Heart right ventricle (tissue), 16 donors: ENCODE data around the gene PHF10. TPM values are rescaled to one million over a fixed set of nuclear protein-coding genes. Genes with fewer than 3 reads are reported as not detected.
A peak's percentile ranks its signal among the peaks of the same experiment; 100 is the strongest.

Experiments used
- ATAC-seq, 8 donors: fragments of 200-7000 bp; cut with Tn5 transposase; one replicate each; pipeline ENCODE4 v1.9.1; 2020; ENCODE audit warnings: mild to moderate bottlenecking in 8 of 8, moderate library complexity in 8 of 8, moderate number of reproducible peaks in 1 of 8
- DNase-seq, 2 donors: peaks; one replicate each; pipeline ENCODE4 v3.0.0-alpha.2; 2020
- H3K27ac ChIP-seq, 10 donors: fragments of 200-600 bp; sonication (generic) in 2 of 10; one replicate each; pipeline versions ENCODE4 v1.5.0 to v1.8.0; 2020 to 2022; ENCODE audit warnings: mild to moderate bottlenecking in 3 of 10
- H3K27me3 ChIP-seq, 7 donors: fragments of 200-600 bp; one replicate each; pipeline ENCODE4 v1.8.0; 2021 to 2022; ENCODE audit warnings: mild to moderate bottlenecking in 2 of 7
- H3K36me3 ChIP-seq, 9 donors: fragments of 200-600 bp; sonication (generic) in 1 of 9; one replicate each; pipeline versions ENCODE4 v1.5.0 to v1.8.0; 2020 to 2022; ENCODE audit warnings: mild to moderate bottlenecking in 2 of 9
- H3K4me1 ChIP-seq, 9 donors: fragments of 200-600 bp; sonication (generic) in 1 of 9; one replicate each; pipeline versions ENCODE4 v1.5.0 to v1.8.0; 2020 to 2022; ENCODE audit warnings: mild to moderate bottlenecking in 4 of 9
- H3K4me3 ChIP-seq, 10 donors: fragments of 200-600 bp; sonication (generic) in 2 of 10; one replicate each; pipeline versions ENCODE4 v1.5.0 to v1.8.0; 2020 to 2022; ENCODE audit warnings: mild to moderate bottlenecking in 7 of 10, moderate library complexity in 2 of 10
- H3K9me3 ChIP-seq, 11 donors: fragments of 200-600 bp in 10 of 11; sonication (generic) in 2 of 11; one replicate each; pipeline versions ENCODE4 v1.5.0 to v1.8.0; 2013 to 2022; ENCODE audit warnings: mild to moderate bottlenecking in 2 of 11, control low read depth in 1 of 11, moderate library complexity in 1 of 11
- WGBS, 2 donors: extraction: QIAGEN DNeasy Blood & Tissue Kit; methylation state at CpG; one replicate each; pipeline ENCODE4 v1.1.7; 2013; ENCODE audit warnings: inconsistent platforms in 1 of 2; 5-methylcytosine and 5-hydroxymethylcytosine counted together
- intact Hi-C, 10 donors: fragments of 100-400 bp; cut with DNase I; formaldehyde crosslinking; loops; one replicate each; pipeline versions ENCODE4 v1.11.1 to v1.14.2; 2022
- polyA plus RNA-seq, 2 donors: library from polyadenylated mRNA; stranded (reverse); fragments of 200-250 nt; gene quantifications; one replicate each; pipeline ENCODE4 v1.2.3, GENCODE V29; 2013
- total RNA-seq, 10 donors: library from RNA; stranded (reverse); fragmentation: NEBNext Ultra II Directional in 3 of 10; extraction: Animal tissue kit (Norgen Biotek cat#: 25700) in 3 of 10; gene quantifications; one replicate each; pipeline versions ENCODE4 v1.2.1 to v1.2.4, GENCODE V29; 2021 to 2023
- TF ChIP-seq, protein P1 (sequence below), 9 donors: fragments of 200-600 bp; sonication (generic) in 2 of 9; IDR thresholded peaks; one replicate each; pipeline versions ENCODE4 v1.5.0 to v1.8.0; 2021 to 2022; ENCODE audit warnings: antibody characterized with exemption in 9 of 9, mild to moderate bottlenecking in 5 of 9, moderate library complexity in 1 of 9
- donor health status: Arrhythmogenic right ventricular cardiomyopathy.
- donor health status: ischemic (EF 13 %, LVEDD 7.1; RV severe dilation, severe dysfunction).
- donor health status: healthy with polysubstance abuse.
- donor health status: DM: no; HTN: yes; CAD: no.
- donor health status: DM: no; HTN: no; CAD: no.
- donor health status: ischemic (EF 25% LVEDD 6.9; RV normal size, moderate dysfunction).
- donor health status: ischemic (EF 25% LVEDD 5.7; RV mildly dilated, moderate dysfunction).
- donor health status: healthy.
- donor health status: DM: yes; HTN: yes; CAD: no.
- donor health status: Ischemic cardiomyopathy.
- donor health status: ischemic (EF 35%, LVEDD 5.7; RV mildly dilated, moderate dysfunction).
- donor health status: nonischemic (EF 11% LVEDD 7.7; RV severe dilation, severe dysfunction).
- donor health status: DM: yes; HTN: yes; CAD: no.
- donor health status: PGD.
- donor health status: ischemic (EF 29% LVEDD 5.4; RV normal size, mild dysfunction).
- donor health status: nonischemic (EF 23%, LVEDD 6.1; RV moderate dilation, normal function).

Gene PHF10
- total and polyA plus RNA-seq, 12 donors: 29.9 to 63.5 (median 53.1) TPM

DNA sequence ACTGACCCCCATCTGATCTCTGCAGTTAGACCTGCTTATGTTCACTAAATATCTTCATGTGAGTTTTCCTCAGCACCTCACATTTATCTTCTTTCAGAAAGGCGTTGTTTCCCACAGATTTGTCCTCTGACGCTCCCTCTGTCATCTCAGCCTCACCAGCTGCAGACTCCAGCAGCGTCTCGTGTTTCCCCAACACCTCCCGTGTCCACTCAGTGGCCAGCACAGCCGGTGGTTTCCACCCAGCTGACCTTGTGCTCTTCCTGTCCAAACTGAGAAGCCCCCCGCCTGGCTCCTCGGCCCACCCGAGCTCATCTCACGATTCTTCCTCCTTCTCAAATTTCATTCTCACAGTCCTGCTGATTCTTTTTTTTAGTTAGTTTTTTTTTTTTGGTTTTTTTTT, 39.6 kb upstream of the PHF10 start:
- Histone ChIP-seq H3K4me3 (no peak overlapping the region), H3K9me3 (no peaks in the 10 kb centered on the region), H3K27me3 (no peaks in the 10 kb centered on the region), H3K36me3 (peaks cover 0 to 100% (median 51%) of the 10 kb centered on the region in 9 donors), H3K27ac (no peak overlapping the region), H3K4me1 (peaks cover 0 to 6% (median 0%) of the 10 kb centered on the region in 9 donors)
- ATAC-seq: no peak
- TF ChIP-seq, protein P1, sequence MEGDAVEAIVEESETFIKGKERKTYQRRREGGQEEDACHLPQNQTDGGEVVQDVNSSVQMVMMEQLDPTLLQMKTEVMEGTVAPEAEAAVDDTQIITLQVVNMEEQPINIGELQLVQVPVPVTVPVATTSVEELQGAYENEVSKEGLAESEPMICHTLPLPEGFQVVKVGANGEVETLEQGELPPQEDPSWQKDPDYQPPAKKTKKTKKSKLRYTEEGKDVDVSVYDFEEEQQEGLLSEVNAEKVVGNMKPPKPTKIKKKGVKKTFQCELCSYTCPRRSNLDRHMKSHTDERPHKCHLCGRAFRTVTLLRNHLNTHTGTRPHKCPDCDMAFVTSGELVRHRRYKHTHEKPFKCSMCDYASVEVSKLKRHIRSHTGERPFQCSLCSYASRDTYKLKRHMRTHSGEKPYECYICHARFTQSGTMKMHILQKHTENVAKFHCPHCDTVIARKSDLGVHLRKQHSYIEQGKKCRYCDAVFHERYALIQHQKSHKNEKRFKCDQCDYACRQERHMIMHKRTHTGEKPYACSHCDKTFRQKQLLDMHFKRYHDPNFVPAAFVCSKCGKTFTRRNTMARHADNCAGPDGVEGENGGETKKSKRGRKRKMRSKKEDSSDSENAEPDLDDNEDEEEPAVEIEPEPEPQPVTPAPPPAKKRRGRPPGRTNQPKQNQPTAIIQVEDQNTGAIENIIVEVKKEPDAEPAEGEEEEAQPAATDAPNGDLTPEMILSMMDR (IDR thresholded peaks at IDR 0.05): no peak
- 79% methylated on average over 10 of the region's 10 CpGs for WGBS, 2 donors
- intact Hi-C loops: no loop called here
- no peak for DNase-seq

DNA sequence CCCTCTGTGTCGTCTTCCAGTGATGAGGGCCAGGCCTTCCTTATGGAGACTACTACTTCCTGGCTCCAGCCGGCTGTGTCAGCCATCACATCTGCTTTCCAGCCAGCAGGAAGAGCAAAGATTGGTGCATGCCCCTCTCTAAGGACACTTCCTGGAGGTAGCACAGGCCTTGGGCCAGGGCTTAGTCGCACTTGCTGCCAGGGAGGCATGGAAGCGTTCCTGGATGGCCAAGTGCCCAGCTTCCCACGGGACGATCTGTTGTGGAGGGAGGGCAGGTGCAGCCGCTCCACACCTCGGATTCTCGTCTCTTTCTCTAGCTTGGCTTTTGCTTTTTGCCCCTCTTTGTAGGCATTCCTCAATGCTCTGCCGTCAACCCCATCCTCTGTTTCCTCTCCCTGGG, 39.0 kb upstream of the PHF10 start:
- H3K27me3 ChIP-seq: no peaks in the 10 kb centered on the region
- intact Hi-C loops: no loop called here
- H3K4me3 ChIP-seq: no peak overlapping the region
- peaks cover 0 to 6% (median 0%) of the 10 kb centered on the region in 9 donors for H3K4me1 ChIP-seq
- TF ChIP-seq, protein P1 (IDR thresholded peaks at IDR 0.05): no peak
- DNase-seq (peak in 1 of 2 donors; percentile 46), ATAC-seq (peak in 6 of 8 donors; percentile 38 to 91 (median 56))
- H3K36me3 ChIP-seq: peaks cover 0 to 100% (median 56%) of the 10 kb centered on the region in 9 donors
- no peak overlapping the region for H3K27ac ChIP-seq
- H3K9me3 ChIP-seq: no peaks in the 10 kb centered on the region
- 53 to 60% methylated on average over 10 of the region's 10 CpGs for WGBS, 2 donors

DNA sequence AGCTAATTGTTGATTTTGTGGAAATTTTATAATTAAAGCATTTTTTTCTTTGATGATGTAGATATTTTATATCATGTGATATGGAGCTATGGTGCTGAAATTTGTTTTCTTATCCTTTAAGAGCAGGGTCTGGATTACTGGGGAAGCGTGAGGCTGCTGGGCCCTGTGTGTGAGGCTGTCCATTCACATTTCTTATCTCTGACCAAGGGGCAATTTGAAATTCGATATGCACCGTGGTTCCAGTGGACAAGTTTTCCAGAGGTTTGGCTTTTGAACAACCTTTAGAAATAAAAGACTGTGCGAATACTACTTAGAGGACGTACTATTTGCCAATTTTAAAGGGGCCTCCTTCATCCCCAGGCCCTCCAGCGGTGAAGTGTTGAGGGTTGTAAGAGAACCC, 30.9 kb upstream of the PHF10 start:
- no peak overlapping the region for H3K4me3 ChIP-seq
- no peaks in the 10 kb centered on the region for H3K9me3 ChIP-seq
- no peak for ATAC-seq
- no peak overlapping the region for H3K27ac ChIP-seq
- DNase-seq: no peak
- H3K36me3 ChIP-seq: peaks cover 0 to 49% (median 22%) of the 10 kb centered on the region in 9 donors
- peaks cover 2 to 24% (median 21%) of the 10 kb centered on the region in 9 donors for H3K4me1 ChIP-seq
- 83 to 87% methylated on average over 6 of the region's 6 CpGs for WGBS, 2 donors
- intact Hi-C loops: loop anchor here in 1 of 10 donors (10.0 kb wide), 1 partner anchor 800 kb away; the partner anchor contains the start of genes PSMB1 and TBP
- no peaks in the 10 kb centered on the region for H3K27me3 ChIP-seq
- TF ChIP-seq, protein P1 (IDR thresholded peaks at IDR 0.05): no peak

DNA sequence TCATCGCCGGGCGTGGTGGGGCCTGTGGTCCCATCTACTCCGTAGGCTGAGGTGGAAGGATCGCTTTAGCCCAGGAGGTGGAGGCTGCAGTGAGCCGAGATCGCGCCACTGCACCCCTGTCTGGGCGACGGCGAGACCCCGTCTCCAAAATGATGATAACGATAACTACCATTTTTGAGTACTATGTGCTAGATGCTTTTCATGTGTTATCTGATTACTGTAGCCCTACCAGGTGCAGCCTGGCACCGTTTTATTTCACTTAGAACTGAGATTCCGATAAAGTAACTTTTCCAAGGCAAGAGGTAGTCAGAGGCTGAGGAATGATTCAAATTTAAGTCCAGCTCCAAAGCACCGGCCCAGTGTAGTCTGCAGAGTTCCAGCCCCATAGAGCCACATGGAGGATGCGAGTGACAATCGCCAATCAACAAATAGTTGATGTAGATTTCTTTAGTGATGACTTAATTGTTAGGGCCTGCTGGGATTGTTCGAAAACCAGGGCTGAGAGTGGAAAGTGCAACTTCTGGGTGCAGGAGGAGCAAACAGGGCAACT, 27.8 kb upstream of the PHF10 start:
- peaks cover 0 to 19% (median 2%) of the 10 kb centered on the region in 9 donors for H3K36me3 ChIP-seq
- TF ChIP-seq, protein P1 (IDR thresholded peaks at IDR 0.05): no peak
- H3K27me3 ChIP-seq: no peaks in the 10 kb centered on the region
- DNase-seq (no peak), ATAC-seq (peak in 4 of 8 donors; percentile 25 to 58 (median 40))
- H3K4me1 ChIP-seq: peaks cover 2 to 32% (median 24%) of the 10 kb centered on the region in 9 donors
- WGBS, 2 donors: 5 to 7% methylated on average over 19 of the region's 19 CpGs
- H3K9me3 ChIP-seq: peaks cover 0 to 1% (median 0%) of the 10 kb centered on the region in 11 donors
- H3K27ac ChIP-seq: peak overlapping the region; percentile 81 to 99 (median 96)
- intact Hi-C loops: loop anchor here in 6 of 10 donors (5.0 to 10.0 kb wide), 4 partner anchors 50 to 805 kb away; partner anchors contain the start of genes PSMB1 (in 5 of the 6), TBP (in 5 of the 6), C6orf120 (in 1 of the 6) and WDR27 (in 1 of the 6)
- peak overlapping the region; percentile 53 to 96 (median 88) for H3K4me3 ChIP-seq
